GM18867 (cell line): ENCODE data around the gene LRRTM3.

Experiments used
- ATAC-seq: cut with Tn5 transposase; IDR thresholded peaks from one replicate; pipeline ENCODE4 v1.9.1; 2021; ENCODE audit warnings: mild to moderate bottlenecking, moderate library complexity; ENCODE audit not compliant: unreplicated experiment

The LRRTM3 gene

DNA sequence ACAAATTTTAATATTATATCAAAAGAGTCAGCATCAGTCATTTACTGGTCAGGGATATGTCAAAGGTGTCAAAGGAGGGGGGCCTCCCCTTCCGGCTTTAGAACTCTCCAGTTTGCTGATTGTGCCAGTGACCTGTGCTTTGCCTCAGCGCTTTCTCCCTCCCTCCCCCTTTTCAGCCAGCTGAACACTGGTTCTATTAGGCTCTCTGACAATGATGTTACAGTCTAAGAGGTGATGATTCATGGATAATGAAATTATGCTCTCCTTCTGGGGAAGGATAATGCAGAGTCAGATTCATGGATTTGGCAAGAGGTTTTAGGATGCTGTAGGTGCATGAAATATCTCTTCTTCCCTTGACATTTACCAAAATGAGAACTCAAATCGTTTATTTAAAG, 6.1 kb downstream of the LRRTM3 start:
- no peak for ATAC-seq

DNA sequence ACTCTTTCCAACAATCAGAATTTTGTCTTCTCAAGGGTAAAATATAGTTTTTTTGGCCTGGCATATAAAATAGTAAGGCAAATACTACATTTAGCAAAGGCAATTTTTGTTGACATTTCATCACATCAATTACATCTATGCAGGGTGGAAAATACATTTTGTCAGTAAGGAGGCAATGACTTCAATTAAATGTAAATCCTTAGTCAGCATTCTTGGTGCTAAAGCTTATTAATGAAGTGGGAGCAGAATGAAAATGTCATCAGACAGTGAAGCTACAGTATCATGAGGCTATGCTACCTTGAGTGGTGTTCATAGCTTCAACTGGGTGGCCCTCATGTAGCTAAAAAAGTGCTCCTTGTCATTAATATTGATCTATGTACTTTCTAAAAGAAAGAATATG, 8.9 kb downstream of the LRRTM3 start:
- ATAC-seq: no peak

DNA sequence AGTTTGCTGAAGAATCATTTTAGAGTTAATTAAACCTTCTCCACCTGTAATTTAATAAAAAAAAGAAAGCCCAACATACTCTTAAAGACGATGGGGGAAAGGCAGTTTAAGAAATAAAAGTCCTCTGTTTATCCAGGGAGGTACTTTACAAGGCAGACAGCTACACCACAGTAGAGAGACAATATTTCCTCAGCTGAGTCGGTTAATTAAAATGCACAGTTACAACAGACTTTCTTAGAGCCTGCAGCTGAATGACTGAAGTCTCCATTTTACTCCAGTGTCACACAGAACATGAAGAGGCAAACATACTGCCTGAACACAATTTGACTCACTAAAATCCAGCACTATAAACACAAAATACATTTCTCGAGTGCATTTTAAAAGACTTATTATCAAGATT, 15.1 kb downstream of the LRRTM3 start:
- ATAC-seq: no peak

DNA sequence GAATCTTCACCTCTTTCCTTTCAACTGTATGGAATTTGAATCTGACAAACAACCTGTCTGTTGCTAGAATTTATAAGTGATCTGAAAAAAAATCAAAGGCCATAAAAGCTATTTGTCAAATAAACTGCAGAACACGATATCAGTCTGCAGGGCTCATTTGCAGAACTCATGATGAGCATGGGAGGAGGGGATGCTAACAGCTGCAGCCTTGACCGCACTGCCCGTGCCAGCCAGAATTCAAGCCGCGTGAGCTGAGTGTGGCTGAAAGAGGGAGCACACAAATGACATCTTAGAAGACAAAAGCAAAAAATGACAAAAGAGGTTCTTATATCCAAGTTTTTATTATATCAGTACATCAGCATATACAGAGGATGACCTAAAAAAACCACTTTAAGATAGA, 15.7 kb downstream of the LRRTM3 start:
- no peak for ATAC-seq

DNA sequence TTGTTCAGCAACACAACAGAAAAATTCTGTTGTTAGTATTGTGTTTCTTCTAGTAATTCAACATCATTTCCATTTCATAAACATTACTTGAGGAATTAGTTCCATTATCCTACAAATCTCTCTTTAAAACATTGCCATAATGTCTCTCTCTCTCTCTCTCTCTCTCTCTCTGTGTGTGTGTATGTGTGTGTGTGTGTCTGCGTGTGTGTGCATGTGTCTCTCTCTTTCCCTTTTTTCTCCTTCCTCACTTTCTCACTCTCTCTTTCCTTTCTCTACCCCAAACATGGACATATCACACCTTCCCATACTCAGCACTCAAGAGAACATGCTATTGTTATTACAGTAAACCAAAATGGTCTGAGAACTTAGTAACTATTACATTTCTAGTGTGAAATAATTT, 16.6 kb downstream of the LRRTM3 start:
- no peak for ATAC-seq

DNA sequence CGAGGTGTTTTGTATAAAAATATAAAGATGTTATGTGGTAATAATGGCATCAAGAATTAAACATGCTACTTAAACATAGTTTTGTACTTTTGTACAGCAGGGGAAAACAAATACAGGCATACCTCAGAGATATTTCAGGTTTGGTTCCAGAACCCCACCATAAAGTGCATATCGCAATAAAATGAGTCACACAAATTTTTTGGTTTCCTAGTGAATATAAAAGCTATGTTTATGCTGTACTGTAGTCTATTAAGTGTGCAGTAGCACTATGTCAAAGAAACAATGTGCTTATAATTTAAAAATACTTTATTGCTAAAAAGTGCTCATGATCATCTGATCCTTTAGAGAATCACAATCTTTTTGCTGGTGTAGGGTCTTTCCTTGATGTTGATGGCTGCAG, 17.8 kb downstream of the LRRTM3 start:
- no peak for ATAC-seq

DNA sequence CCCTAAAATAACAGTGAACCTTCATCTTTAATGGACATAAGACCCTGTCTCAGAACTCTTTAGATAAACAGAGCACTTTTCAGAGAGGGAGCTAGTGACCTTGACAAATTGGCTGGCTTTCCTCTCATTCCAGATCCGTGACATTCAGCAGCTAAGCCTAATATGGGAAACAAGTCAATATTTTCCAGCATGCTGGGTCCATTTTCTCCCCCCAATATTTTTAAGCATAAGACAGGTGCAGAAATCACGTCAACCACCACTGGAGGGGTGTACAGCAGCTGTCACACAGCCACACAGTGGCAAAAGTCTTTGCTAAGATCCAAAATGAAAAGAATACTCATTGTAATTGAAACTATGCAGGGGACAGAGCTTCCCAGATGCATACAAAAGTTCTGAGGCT, 26.1 kb downstream of the LRRTM3 start:
- ATAC-seq: no peak

DNA sequence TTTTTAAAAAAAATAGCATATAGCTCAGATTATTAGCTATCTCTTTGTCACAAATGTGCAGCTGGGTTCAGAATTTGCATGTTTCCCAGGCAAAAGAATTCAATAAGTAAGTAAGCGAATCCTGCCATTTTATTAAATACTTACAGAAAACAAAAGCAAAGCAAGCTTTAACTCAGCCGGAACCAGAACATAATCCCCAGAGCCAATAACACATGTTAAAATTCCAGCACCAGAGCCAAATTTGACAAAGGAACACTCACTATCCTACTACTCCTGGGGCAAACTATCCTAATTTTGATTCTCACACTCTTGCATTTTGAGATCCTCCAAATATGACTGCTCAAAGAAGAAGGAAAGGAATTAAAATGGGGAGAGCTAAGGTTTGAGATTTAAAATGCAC, 32.6 kb downstream of the LRRTM3 start:
- ATAC-seq: no peak

DNA sequence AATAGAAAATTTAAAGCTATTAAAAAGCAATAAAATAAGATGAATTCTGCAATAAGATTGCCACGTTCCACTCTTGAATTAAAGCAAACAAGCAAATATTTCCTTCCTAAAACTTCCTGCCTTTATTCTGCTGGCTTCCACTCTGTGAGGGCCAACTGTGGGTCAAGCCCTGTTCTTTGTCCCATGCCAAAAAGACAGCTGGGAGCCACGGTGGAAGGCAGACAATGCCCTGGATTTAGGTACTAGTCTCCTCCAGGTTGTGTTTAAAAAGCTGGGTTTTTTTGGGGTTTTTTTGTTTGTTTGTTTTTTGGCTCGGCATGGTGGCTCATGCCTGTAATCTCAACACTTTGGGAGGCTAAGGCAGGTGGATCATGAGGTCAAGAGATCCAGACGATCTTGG, 39.1 kb downstream of the LRRTM3 start:
- ATAC-seq: no peak

DNA sequence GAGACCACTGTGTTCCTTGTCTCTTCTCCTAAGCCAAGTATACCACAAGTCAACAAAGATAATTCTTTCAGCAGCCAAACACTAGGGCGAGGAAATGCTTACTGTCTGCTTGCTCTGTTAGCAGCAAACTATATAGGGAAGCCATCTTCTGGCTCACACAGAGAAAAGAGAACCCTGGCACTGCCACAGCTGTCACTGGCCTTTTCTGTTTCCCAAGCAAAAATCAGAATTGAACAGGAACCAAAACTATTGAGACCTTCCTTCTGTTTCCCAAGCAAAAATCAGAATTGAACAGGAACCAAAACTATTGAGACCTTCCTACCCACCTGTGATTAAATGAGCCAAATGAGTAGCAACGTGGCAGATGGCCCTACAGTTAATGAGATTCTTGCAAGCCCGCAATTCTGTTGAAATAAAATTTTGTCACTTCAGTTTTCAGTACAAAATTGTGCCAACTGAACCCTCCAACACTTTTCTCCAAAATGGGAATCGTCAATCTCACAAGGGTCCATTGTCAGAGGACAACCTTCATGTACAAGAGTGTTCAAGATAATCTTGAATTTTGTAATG, 54.5 kb downstream of the LRRTM3 start:
- no peak for ATAC-seq

DNA sequence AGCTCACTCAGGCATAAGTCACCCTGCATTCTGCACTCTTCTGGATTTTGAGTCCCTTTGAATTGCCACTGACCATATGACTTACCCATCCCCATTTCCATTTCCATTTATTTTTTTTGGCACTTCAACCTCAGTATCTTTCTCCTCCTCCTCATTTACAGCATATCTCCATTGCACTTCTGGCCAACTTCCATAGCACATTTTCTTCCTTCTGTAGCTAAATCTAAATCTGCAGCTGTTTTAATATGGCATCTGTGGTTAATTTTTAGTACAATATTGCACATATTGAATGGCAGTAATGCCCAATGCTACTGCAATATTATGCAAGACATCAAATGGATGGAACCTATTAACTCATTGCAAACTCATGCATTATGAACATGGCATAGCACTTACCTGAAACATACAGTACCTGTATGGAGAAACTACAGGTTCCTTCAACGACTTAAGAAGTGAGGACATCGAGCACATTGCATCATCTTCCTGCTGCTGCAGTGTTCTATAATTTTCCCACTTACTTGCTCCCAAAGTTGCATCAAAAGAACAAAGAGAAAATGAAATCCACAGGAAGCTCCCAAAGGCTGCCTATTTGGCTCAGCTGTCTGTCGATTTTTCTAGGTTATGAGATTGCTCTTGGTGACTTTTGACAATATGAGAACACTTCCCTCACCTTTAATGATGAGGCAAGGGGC, 55.7 kb downstream of the LRRTM3 start:
- no peak for ATAC-seq

DNA sequence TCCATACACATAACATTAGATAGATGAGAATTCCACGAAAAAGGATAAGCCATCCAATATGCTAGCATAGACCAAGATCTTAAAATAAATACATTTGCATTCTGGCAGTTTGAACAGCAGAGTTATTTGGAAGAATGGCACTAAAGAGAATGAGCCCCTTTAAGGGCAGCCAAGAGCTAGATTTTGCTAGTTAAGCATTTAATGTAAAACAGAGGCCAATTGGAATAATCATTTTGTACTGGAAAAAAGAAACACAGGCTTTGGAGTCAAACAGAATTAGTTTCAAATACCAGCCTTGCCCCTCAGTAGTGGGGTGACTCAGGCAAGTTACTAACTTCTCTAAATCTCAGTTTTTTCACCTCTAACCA, 56.2 kb downstream of the LRRTM3 start:
- no peak for ATAC-seq

DNA sequence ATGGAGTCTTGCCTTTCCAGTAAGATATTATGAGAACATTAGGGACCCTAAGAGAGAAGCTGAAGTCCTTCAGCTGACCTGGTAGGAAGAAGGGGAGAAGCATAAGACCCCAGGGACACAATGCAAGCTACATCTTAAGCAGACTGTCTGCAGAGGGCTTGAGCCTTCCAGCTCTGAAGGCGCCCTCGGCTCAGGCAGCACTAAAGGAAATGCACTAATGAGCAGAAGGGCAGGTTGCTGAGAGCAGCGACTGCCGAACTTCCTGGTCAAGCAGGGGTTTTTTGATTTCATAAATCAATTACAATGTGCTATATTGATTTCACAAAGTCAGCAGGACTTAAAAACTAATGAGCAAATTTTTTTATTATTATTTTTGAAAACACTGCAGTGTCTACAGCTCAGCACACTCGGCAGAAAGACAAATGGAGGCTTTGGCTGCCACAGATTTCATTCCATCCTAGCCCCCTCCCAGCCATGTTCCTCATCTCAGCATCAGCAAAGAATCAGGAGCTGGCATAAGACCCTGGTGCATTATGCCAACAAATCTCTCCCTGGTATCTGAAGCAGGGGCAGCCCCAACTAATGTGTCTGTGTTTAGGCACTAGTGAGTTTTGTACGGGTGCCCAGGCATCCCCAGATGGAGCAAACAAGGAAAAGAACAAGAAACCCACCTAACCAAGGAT, 57.1 kb downstream of the LRRTM3 start:
- no peak for ATAC-seq

DNA sequence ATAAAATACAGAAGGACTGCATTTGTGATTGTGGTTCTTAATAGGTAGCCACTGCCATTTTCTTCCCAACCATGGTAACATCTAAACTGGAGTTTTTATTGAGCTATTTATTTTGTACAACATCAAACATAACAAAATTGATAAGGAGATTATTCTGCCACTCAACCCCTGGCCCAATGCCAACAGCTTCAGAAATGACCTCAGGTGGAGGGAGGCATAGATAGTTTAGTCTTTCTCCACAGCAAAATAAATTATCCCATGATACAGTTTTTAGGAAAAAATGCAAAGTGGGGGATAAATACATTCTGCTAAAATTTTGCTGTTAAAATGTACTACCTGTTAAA, 57.6 kb downstream of the LRRTM3 start:
- ATAC-seq: no peak

DNA sequence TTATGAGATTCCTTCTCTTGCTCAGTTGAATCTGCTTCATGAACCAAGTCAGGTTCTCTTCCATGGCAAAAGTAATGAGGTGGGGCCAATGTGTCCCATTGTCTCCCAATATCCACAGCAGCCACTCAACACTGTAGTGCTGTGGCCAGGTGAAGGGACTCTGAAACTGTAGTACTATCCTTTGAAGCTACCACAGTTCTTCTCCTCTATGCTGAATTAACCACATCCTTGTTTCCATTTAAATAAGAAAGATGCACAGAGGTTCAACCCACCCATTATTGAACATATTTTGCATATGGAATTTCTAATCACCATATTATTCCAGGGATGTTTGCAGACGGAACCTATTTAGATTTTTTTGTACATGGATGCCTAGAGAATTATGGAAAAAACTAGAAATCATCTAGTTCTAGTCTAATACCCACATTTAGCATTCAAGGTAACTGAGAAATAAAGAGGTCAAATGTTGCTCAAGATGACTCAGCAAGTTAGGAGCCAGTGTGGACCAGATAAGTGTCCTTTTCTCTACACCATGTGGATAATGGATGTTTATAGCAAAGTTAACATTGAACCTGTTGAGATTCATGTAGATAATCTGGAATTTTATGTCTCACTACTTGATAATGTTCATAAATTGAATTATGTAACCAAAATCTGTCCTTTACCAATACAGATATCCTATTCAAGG, 64.5 kb downstream of the LRRTM3 start:
- no peak for ATAC-seq

DNA sequence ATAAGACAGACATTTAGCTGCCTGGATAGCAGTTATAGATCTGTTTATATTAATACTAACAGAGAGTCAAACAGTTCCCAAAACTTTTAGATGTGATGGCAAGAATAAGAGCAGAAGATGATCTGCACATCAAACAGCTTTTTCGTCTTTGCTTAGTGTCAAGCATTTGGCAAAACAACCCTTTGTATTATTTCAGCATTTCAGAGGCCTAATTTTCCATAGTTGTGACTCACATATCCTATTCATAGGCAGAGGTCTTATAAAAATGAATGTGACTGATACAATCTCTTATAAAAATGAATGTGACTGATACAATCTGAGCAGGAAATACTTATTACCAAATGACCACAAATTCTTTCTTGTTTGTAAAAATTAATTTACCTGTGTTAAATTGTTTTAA, 71.2 kb downstream of the LRRTM3 start:
- ATAC-seq: no peak

DNA sequence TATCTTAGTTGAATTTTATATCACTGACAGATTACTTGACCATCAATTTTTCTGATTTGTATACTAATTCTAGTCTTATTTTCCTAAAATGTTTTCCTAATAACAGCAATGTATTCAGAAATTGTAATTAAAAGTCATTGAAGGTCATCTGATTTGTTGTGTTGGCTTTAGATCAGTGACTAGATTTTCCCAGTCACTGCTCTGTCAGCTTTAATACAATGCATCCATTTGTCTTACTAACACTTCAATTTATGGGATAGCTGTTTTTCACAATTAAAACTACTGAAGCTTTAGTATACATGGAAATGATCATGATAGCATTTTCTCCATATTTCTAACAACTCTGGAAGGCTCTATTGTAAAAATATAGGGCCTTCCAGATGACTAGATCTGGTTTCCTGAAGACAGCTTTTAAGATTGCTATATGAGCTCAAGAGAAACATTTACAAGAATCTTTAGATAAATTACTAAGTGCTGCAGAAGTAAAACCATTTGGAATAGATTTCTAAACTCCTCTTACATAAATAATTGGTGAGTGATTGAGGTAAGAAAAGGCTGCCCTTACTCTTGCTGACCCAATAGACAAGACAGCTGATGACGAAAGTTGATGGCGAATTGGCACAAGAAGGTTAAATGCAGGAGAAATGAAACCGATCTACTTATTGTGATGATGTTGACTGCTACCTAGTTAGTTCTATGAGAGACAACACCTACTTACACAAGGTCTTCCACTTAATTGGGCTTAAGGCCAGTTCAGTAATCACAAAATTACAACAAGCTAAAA, 74.1 kb downstream of the LRRTM3 start:
- no peak for ATAC-seq

DNA sequence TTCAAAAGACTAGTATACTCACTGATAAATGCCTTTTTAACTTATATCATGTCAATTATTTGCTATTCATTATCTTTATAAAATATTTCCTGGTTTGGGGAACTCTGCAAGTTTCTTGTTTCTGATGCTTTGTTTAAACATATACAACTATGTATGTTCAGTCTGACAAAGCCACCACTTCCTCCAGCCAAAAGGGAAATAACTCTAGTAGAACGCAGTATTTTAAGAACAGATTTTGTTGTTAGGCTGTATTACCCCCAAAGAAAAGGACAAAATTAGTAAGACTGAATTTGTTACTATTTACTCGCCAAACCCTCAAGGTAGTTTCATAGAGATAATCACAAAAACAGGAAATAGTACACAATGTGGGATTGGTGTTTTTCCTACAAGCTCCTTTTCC, 78.9 kb downstream of the LRRTM3 start:
- ATAC-seq: no peak

DNA sequence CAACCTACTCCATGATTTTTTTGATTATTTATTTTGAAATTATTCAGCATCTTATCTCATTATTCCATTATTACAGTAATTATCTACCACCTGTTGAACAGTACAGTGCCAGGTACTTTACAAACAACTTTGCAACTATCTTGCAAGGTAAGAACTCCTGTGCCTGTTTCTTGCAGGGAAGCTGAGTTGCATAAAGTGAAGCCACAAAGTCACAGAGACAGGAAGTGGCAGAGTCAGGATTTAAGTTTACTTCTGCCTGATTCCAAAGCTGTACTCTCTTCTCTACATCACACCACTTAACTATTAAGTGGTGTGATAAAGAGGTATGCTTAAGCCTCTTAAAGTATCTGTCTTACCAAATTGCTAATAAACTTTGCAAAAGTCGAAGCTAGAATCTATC, 80.1 kb downstream of the LRRTM3 start:
- no peak for ATAC-seq

DNA sequence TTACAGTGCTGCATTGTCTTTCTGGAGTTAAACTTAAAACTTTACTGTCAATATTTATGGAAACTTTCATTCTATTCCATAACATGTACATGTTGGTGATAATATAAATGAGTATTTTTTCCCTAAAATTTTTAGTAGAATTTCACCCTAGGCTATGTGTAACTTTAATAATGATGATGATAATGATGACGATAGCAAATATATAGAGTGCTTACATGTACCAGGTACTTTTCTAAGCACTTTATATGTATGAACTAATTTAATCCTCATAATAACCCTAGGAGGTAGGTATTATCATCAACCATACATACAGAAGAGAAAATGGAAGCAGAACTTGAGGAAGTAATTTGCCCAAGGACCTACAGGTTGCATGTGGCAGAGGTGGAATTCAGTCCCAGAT, 85.6 kb downstream of the LRRTM3 start:
- no peak for ATAC-seq

DNA sequence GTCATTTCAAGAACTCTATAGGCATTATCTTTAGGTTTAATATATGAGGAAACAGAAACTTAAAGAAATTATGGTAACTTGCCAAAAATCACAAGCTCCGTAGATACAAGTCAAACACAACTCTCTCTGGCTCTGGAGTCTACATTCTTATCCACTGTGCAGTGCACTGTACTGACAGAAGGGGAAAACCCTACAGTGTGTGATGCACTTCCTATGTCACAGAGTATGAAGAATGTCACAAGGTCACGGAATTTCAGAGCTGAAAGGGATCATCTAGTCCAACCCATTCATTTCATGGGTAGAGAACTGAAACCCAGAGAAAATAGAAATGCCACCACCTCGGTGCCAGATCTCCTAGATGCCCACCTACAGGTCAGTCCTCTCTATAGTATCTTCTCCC, 86.1 kb downstream of the LRRTM3 start:
- ATAC-seq: no peak
